ENCODE results near the gene EDEM1.

- TF ChIP-seq, protein P1, sequence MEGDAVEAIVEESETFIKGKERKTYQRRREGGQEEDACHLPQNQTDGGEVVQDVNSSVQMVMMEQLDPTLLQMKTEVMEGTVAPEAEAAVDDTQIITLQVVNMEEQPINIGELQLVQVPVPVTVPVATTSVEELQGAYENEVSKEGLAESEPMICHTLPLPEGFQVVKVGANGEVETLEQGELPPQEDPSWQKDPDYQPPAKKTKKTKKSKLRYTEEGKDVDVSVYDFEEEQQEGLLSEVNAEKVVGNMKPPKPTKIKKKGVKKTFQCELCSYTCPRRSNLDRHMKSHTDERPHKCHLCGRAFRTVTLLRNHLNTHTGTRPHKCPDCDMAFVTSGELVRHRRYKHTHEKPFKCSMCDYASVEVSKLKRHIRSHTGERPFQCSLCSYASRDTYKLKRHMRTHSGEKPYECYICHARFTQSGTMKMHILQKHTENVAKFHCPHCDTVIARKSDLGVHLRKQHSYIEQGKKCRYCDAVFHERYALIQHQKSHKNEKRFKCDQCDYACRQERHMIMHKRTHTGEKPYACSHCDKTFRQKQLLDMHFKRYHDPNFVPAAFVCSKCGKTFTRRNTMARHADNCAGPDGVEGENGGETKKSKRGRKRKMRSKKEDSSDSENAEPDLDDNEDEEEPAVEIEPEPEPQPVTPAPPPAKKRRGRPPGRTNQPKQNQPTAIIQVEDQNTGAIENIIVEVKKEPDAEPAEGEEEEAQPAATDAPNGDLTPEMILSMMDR (IDR thresholded peaks at IDR 0.05), result no peak
- TF ChIP-seq EZH2 (IDR thresholded peaks at IDR 0.05; ENCODE audit: borderline replicate concordance, insufficient read depth, low read depth, low read length, poor library complexity, severe bottlenecking), result no peak
Measured at GRCh38 chr3:5201536-5201935, 14.0 kb downstream of the EDEM1 start.

All from B cell (primary cell).